ENCODE results near the gene EHD4.

The EHD4 gene

DNA sequence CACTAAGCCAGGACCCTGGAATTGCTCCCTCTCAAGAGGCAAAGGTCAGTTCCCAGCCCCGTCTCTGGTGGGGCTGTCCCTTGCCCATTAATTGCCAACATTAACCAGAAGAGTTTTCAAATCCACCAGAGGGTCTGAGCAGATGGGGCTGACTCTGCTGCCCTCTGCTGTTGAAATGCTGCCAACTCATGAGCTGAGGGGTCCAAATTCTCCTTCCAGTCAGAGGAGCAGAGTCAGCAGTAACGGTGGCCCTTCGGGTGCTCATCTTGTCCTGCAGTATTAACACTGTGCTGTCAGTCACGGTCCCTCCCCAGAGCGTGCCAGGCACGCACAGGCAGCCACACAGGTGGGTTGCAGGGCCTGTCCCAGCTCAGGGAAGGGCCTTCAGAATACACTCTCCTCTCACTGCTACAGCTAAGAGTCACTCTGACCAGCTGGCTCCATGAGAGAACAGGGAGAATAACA is 67.8 kb downstream of the EHD4 start:
- no peak for FAIRE-seq
- TF ChIP-seq, protein P1, sequence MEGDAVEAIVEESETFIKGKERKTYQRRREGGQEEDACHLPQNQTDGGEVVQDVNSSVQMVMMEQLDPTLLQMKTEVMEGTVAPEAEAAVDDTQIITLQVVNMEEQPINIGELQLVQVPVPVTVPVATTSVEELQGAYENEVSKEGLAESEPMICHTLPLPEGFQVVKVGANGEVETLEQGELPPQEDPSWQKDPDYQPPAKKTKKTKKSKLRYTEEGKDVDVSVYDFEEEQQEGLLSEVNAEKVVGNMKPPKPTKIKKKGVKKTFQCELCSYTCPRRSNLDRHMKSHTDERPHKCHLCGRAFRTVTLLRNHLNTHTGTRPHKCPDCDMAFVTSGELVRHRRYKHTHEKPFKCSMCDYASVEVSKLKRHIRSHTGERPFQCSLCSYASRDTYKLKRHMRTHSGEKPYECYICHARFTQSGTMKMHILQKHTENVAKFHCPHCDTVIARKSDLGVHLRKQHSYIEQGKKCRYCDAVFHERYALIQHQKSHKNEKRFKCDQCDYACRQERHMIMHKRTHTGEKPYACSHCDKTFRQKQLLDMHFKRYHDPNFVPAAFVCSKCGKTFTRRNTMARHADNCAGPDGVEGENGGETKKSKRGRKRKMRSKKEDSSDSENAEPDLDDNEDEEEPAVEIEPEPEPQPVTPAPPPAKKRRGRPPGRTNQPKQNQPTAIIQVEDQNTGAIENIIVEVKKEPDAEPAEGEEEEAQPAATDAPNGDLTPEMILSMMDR (IDR thresholded peaks at IDR 0.05; ENCODE audit: insufficient read depth, missing control alignments): peak; percentile 89
- peak; percentile 88 for DNase-seq (ENCODE audit: insufficient read length, low spot score)

DNA sequence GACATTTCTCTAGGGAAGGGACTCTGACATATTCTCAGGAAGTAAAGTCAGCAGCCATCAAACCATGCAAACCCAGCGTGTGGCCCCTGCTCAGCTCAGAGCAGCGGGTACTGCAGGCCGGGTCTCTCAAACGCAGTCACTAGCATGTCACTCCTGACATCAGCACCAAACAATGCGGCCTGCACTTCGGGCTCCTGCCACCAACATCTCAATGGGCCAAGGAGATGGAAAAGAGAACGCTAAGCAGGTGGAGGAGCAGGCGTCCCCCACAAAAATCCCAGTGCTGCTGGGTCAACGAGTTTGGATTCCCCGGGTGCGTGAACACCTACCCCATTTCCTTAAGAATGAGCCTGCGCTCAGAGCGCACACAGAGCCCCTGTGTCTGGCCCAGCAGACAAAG is 68.6 kb downstream of the EHD4 start:
- TF ChIP-seq, protein P1 (IDR thresholded peaks at IDR 0.05; ENCODE audit: insufficient read depth, missing control alignments): no peak
- FAIRE-seq: no peak
- DNase-seq (ENCODE audit: insufficient read length, low spot score): no peak

DNA sequence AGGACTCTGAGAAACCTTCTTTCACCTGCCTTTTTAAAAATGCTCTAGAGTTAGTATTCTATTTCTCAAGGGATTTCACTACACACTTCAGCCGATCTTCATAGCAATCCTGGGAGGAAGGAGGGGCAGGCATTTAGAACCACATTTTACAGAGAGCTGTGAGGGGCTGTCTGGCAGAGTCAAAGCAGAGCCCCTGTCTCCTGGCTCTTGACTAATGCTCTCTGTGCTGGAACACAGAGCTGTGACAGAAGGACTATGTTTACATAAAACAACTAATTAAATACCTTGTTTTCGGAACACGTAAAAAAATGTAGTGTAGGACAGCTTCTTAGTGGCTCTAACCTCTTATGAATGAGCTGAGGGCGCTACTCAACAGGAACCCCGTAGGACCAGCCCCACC is 70.9 kb downstream of the EHD4 start:
- no peak for FAIRE-seq
- no peak for DNase-seq (ENCODE audit: insufficient read length, low spot score)
- TF ChIP-seq, protein P1 (IDR thresholded peaks at IDR 0.05; ENCODE audit: insufficient read depth, missing control alignments): no peak

DNA sequence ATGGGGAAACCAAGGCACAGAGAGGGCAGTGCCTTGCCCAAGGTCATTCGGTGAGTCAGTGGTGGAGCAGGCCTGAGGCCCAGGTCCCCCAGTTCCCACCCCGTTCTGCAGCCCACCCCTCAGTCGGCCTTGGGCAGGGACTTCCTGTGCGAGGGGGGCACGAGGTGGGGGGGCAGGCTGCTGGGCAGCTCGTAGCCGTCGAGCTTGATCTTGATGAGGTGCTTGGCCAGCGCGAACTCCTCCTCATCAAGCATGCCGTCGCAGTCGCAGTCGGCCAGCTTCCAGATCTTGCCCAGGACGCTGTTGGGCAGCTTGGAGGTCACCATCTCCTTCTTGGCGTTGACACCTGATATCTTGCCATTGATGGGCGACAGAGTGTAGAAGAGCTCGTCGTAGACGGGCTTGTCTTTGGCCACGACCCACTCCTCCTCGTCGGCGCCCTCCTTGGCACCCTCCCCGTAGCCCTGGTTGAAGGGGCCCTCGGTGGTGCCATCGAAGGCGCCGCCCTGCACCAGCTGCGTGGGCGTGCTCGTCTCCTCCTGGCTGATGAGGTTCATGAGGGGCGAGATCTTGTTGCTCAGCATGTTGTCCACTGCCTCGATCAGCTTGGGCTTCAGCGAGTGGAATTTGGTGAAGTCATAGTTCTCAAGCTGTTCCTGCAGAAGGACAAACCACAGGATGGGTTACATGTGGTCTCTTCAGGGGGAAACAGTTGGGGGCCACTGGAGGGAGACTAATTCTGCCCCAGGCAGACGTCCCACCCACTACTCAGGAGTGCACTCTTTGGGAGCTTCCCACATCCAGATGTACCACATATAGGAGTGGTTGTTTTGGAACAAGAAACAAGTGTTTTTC is 71.6 kb downstream of the EHD4 start:
- FAIRE-seq (no peak), DNase-seq (ENCODE audit: insufficient read length, low spot score) (no peak)
- TF ChIP-seq, protein P1 (IDR thresholded peaks at IDR 0.05; ENCODE audit: insufficient read depth, missing control alignments): no peak

DNA sequence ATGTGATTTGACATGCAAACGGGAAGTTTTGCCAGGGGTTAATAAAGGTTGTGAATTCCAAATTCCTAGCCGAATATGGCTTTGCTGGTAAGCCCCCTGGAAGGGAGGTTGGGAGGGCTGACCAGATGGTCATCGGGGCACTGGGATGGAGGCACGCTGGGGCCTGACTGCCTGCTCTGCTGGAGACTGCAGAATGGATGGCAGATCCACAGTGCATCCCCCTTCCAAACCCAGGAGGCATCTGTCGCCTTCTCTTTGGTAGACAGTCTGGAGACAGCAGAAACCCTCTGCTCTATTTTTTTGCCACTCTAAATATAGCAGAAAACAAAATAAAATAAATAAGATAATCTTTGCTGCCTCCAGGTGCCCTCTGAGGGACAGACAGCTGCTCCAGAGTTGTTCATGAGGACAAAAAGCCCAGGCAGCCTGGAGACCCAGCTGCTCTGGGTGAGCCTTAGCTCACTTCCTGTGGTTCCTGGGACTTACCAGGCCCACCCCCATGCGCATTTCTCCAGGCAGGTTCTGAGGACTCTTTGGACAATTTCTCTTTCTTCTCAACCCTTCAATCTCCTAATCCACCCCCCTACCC is 72.4 kb downstream of the EHD4 start:
- TF ChIP-seq, protein P1 (IDR thresholded peaks at IDR 0.05; ENCODE audit: insufficient read depth, missing control alignments): no peak
- FAIRE-seq (no peak), DNase-seq (ENCODE audit: insufficient read length, low spot score) (no peak)

DNA sequence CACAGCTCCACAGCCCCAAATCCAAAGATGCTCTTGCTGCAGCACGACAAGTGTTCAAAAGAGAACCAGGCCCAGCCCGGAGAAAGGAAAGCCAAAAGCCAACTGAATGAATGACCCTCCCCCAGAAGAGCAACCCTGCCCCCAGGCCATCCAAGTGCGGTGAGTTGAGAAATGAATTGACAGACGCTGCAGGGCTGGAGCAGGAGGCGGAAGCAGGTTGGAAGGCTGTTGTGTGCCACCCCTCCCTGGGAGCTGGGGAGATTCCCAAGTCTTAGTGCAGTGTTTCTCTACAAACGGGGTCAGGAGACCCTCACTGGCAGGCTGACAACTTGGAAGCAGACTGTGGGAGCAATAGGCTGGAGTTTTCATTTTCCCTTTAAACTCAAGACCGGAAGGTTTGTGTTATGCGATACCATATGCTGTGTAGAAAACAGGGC is 75.0 kb downstream of the EHD4 start:
- DNase-seq (ENCODE audit: insufficient read length, low spot score) (no peak), FAIRE-seq (no peak)
- TF ChIP-seq, protein P1 (IDR thresholded peaks at IDR 0.05; ENCODE audit: insufficient read depth, missing control alignments): no peak

DNA sequence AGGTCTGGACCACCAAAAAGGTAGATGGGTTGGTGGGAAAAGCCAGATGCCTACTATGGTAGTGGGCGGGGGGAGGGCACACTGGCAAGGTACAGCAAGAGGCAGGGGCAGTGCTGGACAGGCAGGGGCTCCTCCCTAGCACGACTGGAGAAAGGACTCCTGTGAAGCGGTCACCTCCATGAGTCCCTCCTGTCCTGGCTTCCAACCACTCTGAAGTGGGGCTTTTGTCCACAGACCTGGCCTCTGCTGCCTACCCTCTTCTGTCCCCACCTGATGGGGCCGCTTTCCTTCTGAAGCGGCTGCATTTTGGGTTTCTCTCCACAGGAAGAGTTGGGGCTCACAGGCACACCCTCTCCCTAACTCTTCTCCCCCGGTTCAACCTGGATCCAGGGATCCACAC is 75.8 kb downstream of the EHD4 start:
- FAIRE-seq: no peak
- TF ChIP-seq, protein P1 (IDR thresholded peaks at IDR 0.05; ENCODE audit: insufficient read depth, missing control alignments): no peak

More for the DNA sequence above, 75.8 kb downstream of the EHD4 start:
- no peak for DNase-seq (ENCODE audit: insufficient read length, low spot score)
